Measurements from ENCODE around the gene VWA5B1. TPM values are rescaled to one million over a fixed set of nuclear protein-coding genes. Genes with fewer than 3 reads are reported as not detected.

The VWA5B1 gene
- total and polyA plus RNA-seq, 2 of the 8 experiments (the other 6 are each of a cell fraction or from before 2014, with no cell fraction given), result 0.54 to 2.3 TPM

- TF ChIP-seq CHD7 (IDR thresholded peaks at IDR 0.05; ENCODE audit: insufficient replicate concordance, low read length) (no peak), GABPA (IDR thresholded peaks at IDR 0.05; ENCODE audit: borderline replicate concordance, insufficient read depth, low read length) (no peak), TBP (IDR thresholded peaks at IDR 0.05; ENCODE audit: low read depth, low read length) (no peak), SP1 (IDR thresholded peaks at IDR 0.05; ENCODE audit: low read depth, low read length) (no peak)
Measured at GRCh38 chr1:20347699-20348098, 57.0 kb downstream of the VWA5B1 start (continued).

Measured in H1 (cell line).